Stomach (tissue), 4 donors: ENCODE results near the gene XRN1.

Experiments
- CTCF ChIP-seq, 7 experiments: fragments of 450-650 bp in 4 of 7; fragments of 200-600 bp in 3 of 7; sonication (generic) in 3 of 7; IDR thresholded peaks; one replicate each; pipeline ENCODE4 v1.5.1; 2016 to 2019; ENCODE audit warnings: antibody characterized with exemption in 7 of 7, control low read depth in 2 of 7, mild to moderate bottlenecking in 1 of 7
- EP300 ChIP-seq: sonication (generic); formaldehyde crosslinking; IDR thresholded peaks from one replicate; pipeline ENCODE4 v1.6.1; 2017; ENCODE audit warnings: antibody characterized with exemption
- POLR2A ChIP-seq, 4 donors: fragments of 450-650 bp; IDR thresholded peaks; one replicate each; pipeline ENCODE4 v1.6.1; 2016; ENCODE audit warnings: antibody characterized with exemption in 4 of 4, control low read depth in 2 of 4, mild to moderate bottlenecking in 1 of 4, moderate library complexity in 1 of 4
- POLR2AphosphoS5 ChIP-seq, 3 donors: sonication (generic); formaldehyde crosslinking; IDR thresholded peaks; one replicate each; pipeline ENCODE4 v1.6.1; 2016; ENCODE audit warnings: antibody characterized with exemption in 3 of 3

- TF ChIP-seq CTCF (IDR thresholded peaks at IDR 0.05) (no peak), POLR2AphosphoS5 (IDR thresholded peaks at IDR 0.05) (no peak), POLR2A (IDR thresholded peaks at IDR 0.05) (no peak), EP300 (no peak)
Observed at GRCh38 chr3:142276781-142277180, 171.1 kb downstream of the XRN1 start.
